H1 (cell line): Measurements from ENCODE around the gene EPDR1.

Source experiments
- CTCF ChIP-seq, 3 experiments: IDR thresholded peaks; 1 replicate in 2 of 3; 2 replicates in 1 of 3; pipeline versions ENCODE4 v1.5.1 to v1.6.1; 2011; ENCODE audit warnings: low read length in 3 of 3, mild to moderate bottlenecking in 3 of 3, inconsistent platforms in 2 of 3, low read depth in 1 of 3, moderate library complexity in 1 of 3; ENCODE audit not compliant: insufficient read depth in 1 of 3; ENCODE audit errors: control extremely low read depth in 1 of 3
- GTF2F1 ChIP-seq: IDR thresholded peaks from 2 replicates; pipeline ENCODE4 v1.6.1; 2012; ENCODE audit warnings: low read depth, low read length, improper control_type of control experiment, borderline replicate concordance
- JUND ChIP-seq: IDR thresholded peaks from 2 replicates; pipeline ENCODE4 v1.6.1; 2011; ENCODE audit warnings: mild to moderate bottlenecking, improper control_type of control experiment, low read length
- POLR2A ChIP-seq, 2 experiments: IDR thresholded peaks; 1 replicate in 1 of 2; 2 replicates in 1 of 2; pipeline ENCODE4 v1.6.1; 2011; ENCODE audit warnings: low read depth in 2 of 2, low read length in 2 of 2, mild to moderate bottlenecking in 2 of 2; ENCODE audit errors: control extremely low read depth in 1 of 2
- RFX5 ChIP-seq: IDR thresholded peaks from 2 replicates; pipeline ENCODE4 v1.6.1; 2011; ENCODE audit warnings: low read depth, low read length, improper control_type of control experiment, borderline replicate concordance
- SUZ12 ChIP-seq: fragments of 200-600 bp; sonication (generic); IDR thresholded peaks from 2 replicates; pipeline ENCODE4 v1.6.1; 2012; ENCODE audit warnings: mild to moderate bottlenecking, inconsistent platforms, low read length, moderate library complexity, mixed read lengths

GRCh38 chr7:37918526-37918925 is 1.9 kb upstream of the EPDR1 start:
- peak; percentile 50 to 63 (median 55) for TF ChIP-seq CTCF (IDR thresholded peaks at IDR 0.05; ENCODE audit: control extremely low read depth in 1 of 3, insufficient read depth in 1 of 3, low read depth in 1 of 3, low read length in 3 of 3)
- no peak for TF ChIP-seq POLR2A (IDR thresholded peaks at IDR 0.05; ENCODE audit: control extremely low read depth in 1 of 2, low read depth in 2 of 2, low read length in 2 of 2)
- TF ChIP-seq SUZ12: no peak
- no peak for TF ChIP-seq GTF2F1
- no peak for TF ChIP-seq RFX5
- no peak for TF ChIP-seq JUND
